ENCODE data around the gene BABAM2. TPM values are rescaled to one million over a fixed set of nuclear protein-coding genes. Genes with fewer than 3 reads are reported as not detected.

BABAM2 gene
- total RNA-seq, 3 donors from 2014 or later (not counting 1 experiment from before 2014, with no cell fraction given) = 54.6 to 66.1 (median 59.5) TPM

DNA sequence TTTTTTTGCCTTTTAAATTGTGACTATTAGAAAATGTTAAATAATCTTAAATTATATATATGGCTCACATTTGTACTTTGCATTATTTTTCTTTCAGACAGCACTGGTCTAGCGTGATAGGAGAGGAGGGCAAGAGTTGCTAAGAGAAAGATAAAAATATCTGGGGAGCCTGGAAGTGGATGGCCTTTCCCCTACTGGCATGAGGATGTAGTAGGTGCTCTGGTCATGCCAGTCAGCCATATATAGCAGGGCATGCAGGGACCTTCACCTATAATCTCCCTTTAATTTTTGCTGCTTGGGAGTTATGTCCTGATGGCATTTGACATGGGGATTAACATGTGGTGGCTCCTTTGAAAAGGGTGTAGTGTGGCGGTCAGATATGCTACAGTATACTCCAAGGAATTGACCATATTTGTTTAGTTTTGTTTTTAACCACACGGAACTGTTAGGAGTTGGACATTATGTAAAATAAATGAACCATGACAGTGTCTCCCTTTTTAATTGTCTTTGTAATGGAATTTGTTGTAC is 144.7 kb downstream of the BABAM2 start:
- 91% methylated on average over 3 of the region's 3 CpGs for WGBS (ENCODE audit: insufficient coverage)

DNA sequence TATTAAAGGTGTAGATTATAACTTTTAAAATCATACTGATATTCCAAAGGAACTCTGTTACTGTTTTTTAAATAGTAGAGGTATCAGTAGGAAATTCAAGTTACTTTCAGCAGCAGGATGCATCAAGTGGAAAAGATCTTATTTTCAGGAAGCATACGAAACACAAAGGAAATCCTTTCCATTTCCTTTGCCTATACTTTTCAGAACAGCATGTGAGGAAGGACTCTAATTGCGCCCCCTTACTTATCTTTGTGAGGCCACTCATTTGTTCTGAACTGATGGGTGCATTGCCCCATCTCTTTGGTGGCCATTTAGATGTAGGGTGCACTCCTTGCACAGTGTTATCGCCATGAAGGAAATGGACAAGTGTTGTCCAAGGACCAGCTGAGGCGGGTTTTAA is 145.3 kb downstream of the BABAM2 start:
- no peaks in the 10 kb centered on the region for H3K4me1 ChIP-seq (ENCODE audit: control insufficient read depth, insufficient read depth, low read length)
- intact Hi-C loops (cut with micrococcal nuclease) = no loop called here
- DNase-seq (no peak), ATAC-seq (no peak)
- H3K9me3 Mint-ChIP-seq = no peaks in the 10 kb centered on the region
- no peaks in the 10 kb centered on the region for H3K27me3 Mint-ChIP-seq (ENCODE audit: low read depth in 2 of 2)
- H3K9me3 ChIP-seq (ENCODE audit: control insufficient read depth, insufficient read depth, low read length) = no peaks in the 10 kb centered on the region
- H3K36me3 Mint-ChIP-seq = no peaks in the 10 kb centered on the region
- H3K4me1 Mint-ChIP-seq = no peaks in the 10 kb centered on the region
- no peaks in the 10 kb centered on the region for H3K27me3 ChIP-seq (ENCODE audit: control insufficient read depth, insufficient read depth, low read length)
- 84% methylated on average over 4 of the region's 4 CpGs for WGBS (ENCODE audit: insufficient coverage)
- TF ChIP-seq, protein P1, sequence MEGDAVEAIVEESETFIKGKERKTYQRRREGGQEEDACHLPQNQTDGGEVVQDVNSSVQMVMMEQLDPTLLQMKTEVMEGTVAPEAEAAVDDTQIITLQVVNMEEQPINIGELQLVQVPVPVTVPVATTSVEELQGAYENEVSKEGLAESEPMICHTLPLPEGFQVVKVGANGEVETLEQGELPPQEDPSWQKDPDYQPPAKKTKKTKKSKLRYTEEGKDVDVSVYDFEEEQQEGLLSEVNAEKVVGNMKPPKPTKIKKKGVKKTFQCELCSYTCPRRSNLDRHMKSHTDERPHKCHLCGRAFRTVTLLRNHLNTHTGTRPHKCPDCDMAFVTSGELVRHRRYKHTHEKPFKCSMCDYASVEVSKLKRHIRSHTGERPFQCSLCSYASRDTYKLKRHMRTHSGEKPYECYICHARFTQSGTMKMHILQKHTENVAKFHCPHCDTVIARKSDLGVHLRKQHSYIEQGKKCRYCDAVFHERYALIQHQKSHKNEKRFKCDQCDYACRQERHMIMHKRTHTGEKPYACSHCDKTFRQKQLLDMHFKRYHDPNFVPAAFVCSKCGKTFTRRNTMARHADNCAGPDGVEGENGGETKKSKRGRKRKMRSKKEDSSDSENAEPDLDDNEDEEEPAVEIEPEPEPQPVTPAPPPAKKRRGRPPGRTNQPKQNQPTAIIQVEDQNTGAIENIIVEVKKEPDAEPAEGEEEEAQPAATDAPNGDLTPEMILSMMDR (IDR thresholded peaks at IDR 0.05) = no peak
- no peak overlapping the region for H3K4me3 Mint-ChIP-seq
- H3K36me3 ChIP-seq (ENCODE audit: control insufficient read depth, insufficient read depth, low read length) = no peaks in the 10 kb centered on the region
- no peak overlapping the region for H3K4me3 ChIP-seq (ENCODE audit: low read length)
- H3K27ac Mint-ChIP-seq = no peak overlapping the region
- H3K27ac ChIP-seq (ENCODE audit: low read length) = no peak overlapping the region

More for the DNA sequence above, 144.7 kb downstream of the BABAM2 start:
- Mint-ChIP-seq H3K36me3 (no peaks in the 10 kb centered on the region), H3K27me3 (ENCODE audit: low read depth in 2 of 2) (no peaks in the 10 kb centered on the region), H3K4me3 (no peak overlapping the region), H3K27ac (no peak overlapping the region), H3K9me3 (no peaks in the 10 kb centered on the region), H3K4me1 (no peaks in the 10 kb centered on the region)
- intact Hi-C loops (cut with micrococcal nuclease) = no loop called here
- TF ChIP-seq, protein P1 (IDR thresholded peaks at IDR 0.05) = no peak
- DNase-seq = no peak
- Histone ChIP-seq H3K9me3 (ENCODE audit: control insufficient read depth, insufficient read depth, low read length) (no peaks in the 10 kb centered on the region), H3K36me3 (ENCODE audit: control insufficient read depth, insufficient read depth, low read length) (no peaks in the 10 kb centered on the region), H3K27me3 (ENCODE audit: control insufficient read depth, insufficient read depth, low read length) (no peaks in the 10 kb centered on the region), H3K27ac (ENCODE audit: low read length) (no peak overlapping the region), H3K4me3 (ENCODE audit: low read length) (no peak overlapping the region), H3K4me1 (ENCODE audit: control insufficient read depth, insufficient read depth, low read length) (no peaks in the 10 kb centered on the region)
- ATAC-seq = no peak

DNA sequence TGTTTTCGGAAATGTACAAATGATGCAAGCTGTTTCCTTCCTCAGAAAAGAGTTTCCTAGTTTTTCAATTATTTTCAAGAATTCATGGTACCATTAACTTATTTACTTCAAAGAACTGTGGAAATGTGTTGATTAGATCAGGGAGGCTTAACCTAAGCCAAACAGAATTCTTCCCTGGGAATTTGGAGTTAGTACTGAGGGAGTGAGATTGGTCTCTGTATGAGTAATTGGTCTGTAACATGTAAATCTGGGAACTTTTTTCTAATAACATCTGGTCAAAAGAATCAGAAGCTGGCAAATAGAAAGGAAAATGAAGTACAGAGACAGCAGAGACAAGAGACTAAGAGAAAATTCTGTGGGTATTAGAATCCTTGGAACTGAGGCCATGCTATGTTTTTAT is 145.8 kb downstream of the BABAM2 start:
- WGBS (ENCODE audit: insufficient coverage) = no CpG with 5 or more reads among the region's 1 CpG

More for the DNA sequence above, 145.8 kb downstream of the BABAM2 start:
- Histone ChIP-seq H3K4me1 (ENCODE audit: control insufficient read depth, insufficient read depth, low read length) (no peaks in the 10 kb centered on the region), H3K27me3 (ENCODE audit: control insufficient read depth, insufficient read depth, low read length) (no peaks in the 10 kb centered on the region), H3K27ac (ENCODE audit: low read length) (no peak overlapping the region), H3K36me3 (ENCODE audit: control insufficient read depth, insufficient read depth, low read length) (no peaks in the 10 kb centered on the region), H3K9me3 (ENCODE audit: control insufficient read depth, insufficient read depth, low read length) (no peaks in the 10 kb centered on the region), H3K4me3 (ENCODE audit: low read length) (no peak overlapping the region)
- TF ChIP-seq, protein P1 (IDR thresholded peaks at IDR 0.05) = no peak
- ATAC-seq (no peak), DNase-seq (no peak)
- Mint-ChIP-seq H3K9me3 (no peaks in the 10 kb centered on the region), H3K4me3 (no peak overlapping the region), H3K36me3 (no peaks in the 10 kb centered on the region), H3K27ac (no peak overlapping the region), H3K4me1 (no peaks in the 10 kb centered on the region), H3K27me3 (ENCODE audit: low read depth in 2 of 2) (no peaks in the 10 kb centered on the region)
- intact Hi-C loops (cut with micrococcal nuclease) = no loop called here
